IMR-90 (cell line): ENCODE data around the gene ZNF625. TPM values are rescaled to one million over a fixed set of nuclear protein-coding genes. Genes with fewer than 3 reads are reported as not detected.

Source experiments
- ATAC-seq: fragments of 200-7000 bp; cut with Tn5 transposase; 2 replicates; pipeline ENCODE4 v1.9.1; 2020; ENCODE audit warnings: low read depth, mild to moderate bottlenecking, moderate library complexity
- BruUV-seq: library from RNA; stranded (reverse); fragments of 400-500 nt; replicated peaks from 2 replicates; lab custom pipeline; 2021; lab: Mats Ljungman, UMichigan
- CTCF ChIA-PET: fragments of 300-600 bp; formaldehyde crosslinking; extraction: SDS; loops from one replicate; lab custom pipeline; 2021; ENCODE audit warnings: antibody characterized with exemption; lab: Yijun Ruan, JAX
- POLR2A ChIA-PET: fragments of 300-600 bp; sonication (Branson Sonifier 250); formaldehyde crosslinking; loops from one replicate; lab custom pipeline; 2022; ENCODE audit warnings: antibody characterized with exemption; ENCODE audit not compliant: unreplicated experiment; lab: Charles Lee
- DNase-seq: peaks from one replicate; pipeline ENCODE4 v3.0.0; 2013
- H2AFZ ChIP-seq: replicated peaks from 2 replicates; pipeline ENCODE3; 2013; ENCODE audit warnings: low read length, mild to moderate bottlenecking; ENCODE audit not compliant: poor library complexity
- H2AK5ac ChIP-seq: 2 replicates; pipeline ENCODE4 v1.6.1; 2013; ENCODE audit warnings: low read depth, low read length, inconsistent platforms
- H2AK9ac ChIP-seq: replicated peaks from 2 replicates; pipeline ENCODE3; 2013; ENCODE audit warnings: mild to moderate bottlenecking, low read depth, low read length, moderate library complexity; ENCODE audit not compliant: poor library complexity
- H2BK120ac ChIP-seq: 2 replicates; pipeline ENCODE4 v1.6.1; 2013; ENCODE audit warnings: low read depth, low read length, inconsistent platforms
- H2BK15ac ChIP-seq: 3 replicates; pipeline ENCODE4 v1.6.1; 2013; ENCODE audit warnings: low read depth, low read length, inconsistent platforms
- H2BK20ac ChIP-seq: 2 replicates; pipeline ENCODE4 v1.6.1; 2013; ENCODE audit warnings: low read depth, mild to moderate bottlenecking, inconsistent platforms, low read length, moderate library complexity
- H2BK5ac ChIP-seq: 2 replicates; pipeline ENCODE4 v1.6.1; 2013; ENCODE audit warnings: mild to moderate bottlenecking, low read depth, low read length, inconsistent platforms; ENCODE audit not compliant: poor library complexity, severe bottlenecking
- H3K14ac ChIP-seq: replicated peaks from 2 replicates; pipeline ENCODE4 v1.6.1; 2013; ENCODE audit warnings: low read depth, low read length, inconsistent platforms
- H3K18ac ChIP-seq: 2 replicates; pipeline ENCODE4 v1.6.1; 2013; ENCODE audit warnings: low read depth, low read length, control low read depth
- H3K23ac ChIP-seq: 2 replicates; pipeline ENCODE4 v1.6.1; 2013; ENCODE audit warnings: low read depth, low read length, inconsistent platforms
- H3K27ac ChIP-seq: 2 replicates; pipeline ENCODE4 v1.5.1; 2013; ENCODE audit warnings: mild to moderate bottlenecking, control low read depth, low read length; ENCODE audit not compliant: insufficient read depth
- H3K27me3 ChIP-seq: 2 replicates; pipeline ENCODE4 v1.6.1; 2013; ENCODE audit warnings: low read length; ENCODE audit not compliant: control insufficient read depth, insufficient read depth
- H3K36me3 ChIP-seq: 2 replicates; pipeline ENCODE4 v1.6.1; 2013; ENCODE audit warnings: low read length, mixed read lengths; ENCODE audit not compliant: control insufficient read depth, insufficient read depth
- H3K4ac ChIP-seq: 2 replicates; pipeline ENCODE4 v1.6.1; 2013; ENCODE audit warnings: low read depth, low read length, inconsistent platforms
- H3K4me1 ChIP-seq: 2 replicates; pipeline ENCODE4 v1.6.1; 2013; ENCODE audit warnings: low read length, mixed read lengths; ENCODE audit not compliant: control insufficient read depth, insufficient read depth
- H3K4me2 ChIP-seq: 2 replicates; pipeline ENCODE4 v1.6.1; 2013; ENCODE audit warnings: low read depth, mild to moderate bottlenecking, control low read depth, low read length, moderate library complexity
- H3K4me3 ChIP-seq: 2 replicates; pipeline ENCODE4 v1.5.1; 2013; ENCODE audit warnings: low read depth, mild to moderate bottlenecking, control low read depth, low read length, moderate library complexity; ENCODE audit not compliant: insufficient read depth
- H3K56ac ChIP-seq: 2 replicates; pipeline ENCODE4 v1.6.1; 2013; ENCODE audit warnings: low read length, inconsistent platforms; ENCODE audit not compliant: insufficient read depth; ENCODE audit errors: extremely low read depth
- H3K79me1 ChIP-seq, 2 experiments: 2 replicates each; pipeline ENCODE4 v1.6.1; 2013; ENCODE audit warnings: low read length in 2 of 2, inconsistent platforms in 1 of 2, low read depth in 1 of 2
- H3K9ac ChIP-seq: 2 replicates; pipeline ENCODE4 v1.6.1; 2013; ENCODE audit warnings: low read depth, low read length, control low read depth
- H3K9me1 ChIP-seq: 2 replicates; pipeline ENCODE4 v1.6.1; 2013; ENCODE audit warnings: low read length, inconsistent platforms; ENCODE audit not compliant: insufficient read depth
- H3K9me3 ChIP-seq: 2 replicates; pipeline ENCODE4 v1.6.1; 2013; ENCODE audit warnings: low read length; ENCODE audit not compliant: control insufficient read depth, insufficient read depth
- H4K20me1 ChIP-seq: 2 replicates; pipeline ENCODE4 v1.6.1; 2013; ENCODE audit warnings: low read length, inconsistent platforms; ENCODE audit not compliant: insufficient read depth
- H4K5ac ChIP-seq: 2 replicates; pipeline ENCODE4 v1.6.1; 2013; ENCODE audit warnings: mild to moderate bottlenecking, low read depth, low read length, control low read depth
- H4K8ac ChIP-seq, 2 experiments: 2 replicates each; pipeline ENCODE4 v1.6.1; 2013; ENCODE audit warnings: low read depth in 2 of 2, low read length in 2 of 2, control low read depth in 1 of 2, inconsistent platforms in 1 of 2
- H4K91ac ChIP-seq: 2 replicates; pipeline ENCODE4 v1.6.1; 2013; ENCODE audit warnings: low read depth, low read length, inconsistent platforms; ENCODE audit not compliant: insufficient read depth
- BHLHE40 ChIP-seq: fragments of 150-350 bp; IDR thresholded peaks from 2 replicates; pipeline ENCODE4 v1.6.1; 2016; ENCODE audit warnings: mild to moderate bottlenecking, low read depth, low read length
- CEBPB ChIP-seq: IDR thresholded peaks from 2 replicates; pipeline ENCODE4 v1.6.1; 2012; ENCODE audit warnings: low read depth, low read length, improper control_type of control experiment
- CHD1 ChIP-seq: IDR thresholded peaks from 2 replicates; pipeline ENCODE4 v1.6.1; 2012; ENCODE audit warnings: low read depth, low read length, improper control_type of control experiment
- FOS ChIP-seq: fragments of 150-350 bp; IDR thresholded peaks from 2 replicates; pipeline ENCODE4 v1.6.1; 2016; ENCODE audit warnings: low read depth, low read length
- MAZ ChIP-seq: IDR thresholded peaks from 2 replicates; pipeline ENCODE4 v1.6.1; 2012; ENCODE audit warnings: low read depth, mild to moderate bottlenecking, low read length, improper control_type of control experiment, moderate library complexity, borderline replicate concordance
- MXI1 ChIP-seq: IDR thresholded peaks from 2 replicates; pipeline ENCODE4 v1.6.1; 2012; ENCODE audit warnings: low read depth, mild to moderate bottlenecking, low read length, moderate library complexity, borderline replicate concordance
- NFE2L2 ChIP-seq: fragments of 150-350 bp; IDR thresholded peaks from 2 replicates; pipeline ENCODE4 v1.6.1; 2016; ENCODE audit warnings: low read depth, mild to moderate bottlenecking, low read length
- RAD21 ChIP-seq: IDR thresholded peaks from 2 replicates; pipeline ENCODE4 v1.6.1; 2012; ENCODE audit warnings: low read length, improper control_type of control experiment
- RCOR1 ChIP-seq: IDR thresholded peaks from 2 replicates; pipeline ENCODE4 v1.6.1; 2012; ENCODE audit warnings: mild to moderate bottlenecking, low read length, improper control_type of control experiment; ENCODE audit not compliant: insufficient replicate concordance
- RFX5 ChIP-seq: IDR thresholded peaks from 2 replicates; pipeline ENCODE4 v1.8.0; 2012; ENCODE audit warnings: low read depth, mild to moderate bottlenecking, low read length, moderate library complexity
- SMC3 ChIP-seq: fragments of 150-350 bp; IDR thresholded peaks from 2 replicates; pipeline ENCODE4 v1.6.1; 2016; ENCODE audit warnings: low read depth, mild to moderate bottlenecking, antibody characterized with exemption, low read length, moderate library complexity
- WGBS, 2 experiments: methylation state at CpG; one replicate each; pipeline versions ENCODE4 v1.1.5 to v1.1.7; 2013; ENCODE audit warnings: missing lambda C conversion rate in 2 of 2; ENCODE audit not compliant: insufficient read length in 1 of 2; ENCODE audit errors: extremely low coverage in 2 of 2; 5-methylcytosine and 5-hydroxymethylcytosine counted together
- dilution Hi-C: fragments of 300-500 bp; cut with HindIII; formaldehyde crosslinking; loops from one replicate; pipeline ENCODE4 v1.14.3; 2018; ENCODE audit warnings: low sequenced_read_pairs; ENCODE audit not compliant: unreplicated experiment
- in situ Hi-C: fragments of 300-500 bp; cut with MboI; formaldehyde crosslinking; loops from 3 replicates; pipeline ENCODE4 v1.14.3; 2019; ENCODE audit warnings: low sequenced_read_pairs, inconsistent platforms, mixed read lengths
- intact Hi-C: fragments of 100-400 bp; cut with micrococcal nuclease; formaldehyde crosslinking; loops from 2 replicates; pipeline ENCODE4 v1.10.0; 2022
- polyA plus RNA-seq, 3 experiments: library from polyadenylated mRNA; depleted of rRNA; stranded (reverse); fragments of >200 nt; gene quantifications; 2 replicates each; pipeline ENCODE4 v1.2.3, GENCODE V29; 2012; ENCODE audit warnings: low replicate concordance in 1 of 3
- total RNA-seq: library from RNA; depleted of rRNA; stranded (reverse); fragments of >200 nt; gene quantifications from 2 replicates; pipeline ENCODE4 v1.2.3, GENCODE V29; 2012
- TF ChIP-seq, protein P1 (sequence below): conservative IDR thresholded peaks from 2 replicates; pipeline ENCODE4 v1.5.1; 2012; ENCODE audit warnings: mild to moderate bottlenecking, low read depth, low read length, improper control_type of control experiment
- TF ChIP-seq, protein P2 (sequence below): fragments of 150-350 bp; IDR thresholded peaks from 2 replicates; pipeline ENCODE4 v1.6.1; 2016; ENCODE audit warnings: low read depth, mild to moderate bottlenecking, low read length, moderate library complexity, borderline replicate concordance
- TF ChIP-seq, protein P3 (sequence below): fragments of 150-350 bp; IDR thresholded peaks from 2 replicates; pipeline ENCODE4 v1.6.1; 2017; ENCODE audit warnings: mild to moderate bottlenecking, antibody characterized with exemption, low read length, low read depth

ZNF625 gene
- total and polyA plus RNA-seq, 2 of the 4 experiments (the other 2 are of a cell fraction), result 2.5 to 16.7 TPM

DNA sequence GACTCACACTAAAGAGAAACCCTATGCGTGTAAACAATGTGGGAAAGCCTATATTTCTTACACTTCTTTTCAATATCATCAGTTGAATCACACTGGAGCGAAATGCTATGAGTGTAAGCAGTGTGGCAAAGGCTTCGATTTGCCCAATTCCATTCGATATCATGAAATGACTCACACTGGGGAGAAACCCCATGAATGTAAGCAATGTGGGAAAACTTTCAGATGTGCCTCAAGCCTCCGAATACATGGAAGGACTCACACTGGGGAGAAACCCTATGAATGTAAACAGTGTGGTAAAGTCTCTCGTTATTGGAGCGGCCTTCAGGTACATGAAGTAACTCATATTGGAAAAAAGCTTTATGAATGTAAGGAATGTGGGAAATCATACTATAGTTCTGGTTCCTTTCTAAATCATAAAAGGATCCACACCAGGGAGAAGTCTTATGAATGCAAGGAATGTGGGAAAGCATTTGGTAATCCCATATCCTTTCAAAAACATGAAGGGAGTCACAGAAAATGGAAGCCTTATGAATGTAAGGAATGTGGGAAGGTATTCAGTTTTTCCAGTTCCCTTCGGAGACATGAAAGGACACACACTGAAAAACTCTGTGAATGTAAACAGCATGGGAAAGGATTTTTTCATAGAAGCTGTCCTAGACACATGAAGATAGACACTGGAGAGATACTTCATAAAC lies 44.4 kb downstream of the ZNF625 start:
- DNase-seq, result no peak
- Histone ChIP-seq H2BK20ac (no peak overlapping the region), H3K4ac (no peak overlapping the region), H3K56ac (no peak overlapping the region), H2AK5ac (no peak overlapping the region), H4K8ac (no peak overlapping the region), H3K27me3 (no peaks in the 10 kb centered on the region), H2BK15ac (no peak overlapping the region), H3K27ac (no peak overlapping the region), H4K91ac (no peak overlapping the region), H3K9ac (no peak overlapping the region), H2BK5ac (no peak overlapping the region), H3K9me3 (peaks cover 36% of the 10 kb centered on the region), H3K9me1 (no peaks in the 10 kb centered on the region), H3K18ac (no peak overlapping the region), H2AK9ac (no peak overlapping the region), H4K20me1 (no peaks in the 10 kb centered on the region), H3K4me2 (no peak overlapping the region), H3K4me1 (no peaks in the 10 kb centered on the region), H3K36me3 (peaks cover 19% of the 10 kb centered on the region), H3K14ac (no peak overlapping the region), H3K23ac (no peak overlapping the region), H2AFZ (no peak overlapping the region), H3K4me3 (no peak overlapping the region), H4K5ac (no peak overlapping the region), H2BK120ac (no peak overlapping the region), H3K79me1 (peaks cover 0 to 8% of the 10 kb centered on the region in 2 experiments; a peak in 1 of 4 replicates)
- CTCF ChIA-PET, result no interaction called here
- in situ Hi-C loops, result no loop called here
- TF ChIP-seq CHD1 (no peak), FOS (no peak), RCOR1 (no peak), NFE2L2 (no peak), SMC3 (no peak), MAZ (no peak), RFX5 (no peak), BHLHE40 (no peak), CEBPB (no peak), MXI1 (no peak), RAD21 (no peak)
- TF ChIP-seq, protein P1, sequence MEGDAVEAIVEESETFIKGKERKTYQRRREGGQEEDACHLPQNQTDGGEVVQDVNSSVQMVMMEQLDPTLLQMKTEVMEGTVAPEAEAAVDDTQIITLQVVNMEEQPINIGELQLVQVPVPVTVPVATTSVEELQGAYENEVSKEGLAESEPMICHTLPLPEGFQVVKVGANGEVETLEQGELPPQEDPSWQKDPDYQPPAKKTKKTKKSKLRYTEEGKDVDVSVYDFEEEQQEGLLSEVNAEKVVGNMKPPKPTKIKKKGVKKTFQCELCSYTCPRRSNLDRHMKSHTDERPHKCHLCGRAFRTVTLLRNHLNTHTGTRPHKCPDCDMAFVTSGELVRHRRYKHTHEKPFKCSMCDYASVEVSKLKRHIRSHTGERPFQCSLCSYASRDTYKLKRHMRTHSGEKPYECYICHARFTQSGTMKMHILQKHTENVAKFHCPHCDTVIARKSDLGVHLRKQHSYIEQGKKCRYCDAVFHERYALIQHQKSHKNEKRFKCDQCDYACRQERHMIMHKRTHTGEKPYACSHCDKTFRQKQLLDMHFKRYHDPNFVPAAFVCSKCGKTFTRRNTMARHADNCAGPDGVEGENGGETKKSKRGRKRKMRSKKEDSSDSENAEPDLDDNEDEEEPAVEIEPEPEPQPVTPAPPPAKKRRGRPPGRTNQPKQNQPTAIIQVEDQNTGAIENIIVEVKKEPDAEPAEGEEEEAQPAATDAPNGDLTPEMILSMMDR, result no peak
- TF ChIP-seq, protein P2, sequence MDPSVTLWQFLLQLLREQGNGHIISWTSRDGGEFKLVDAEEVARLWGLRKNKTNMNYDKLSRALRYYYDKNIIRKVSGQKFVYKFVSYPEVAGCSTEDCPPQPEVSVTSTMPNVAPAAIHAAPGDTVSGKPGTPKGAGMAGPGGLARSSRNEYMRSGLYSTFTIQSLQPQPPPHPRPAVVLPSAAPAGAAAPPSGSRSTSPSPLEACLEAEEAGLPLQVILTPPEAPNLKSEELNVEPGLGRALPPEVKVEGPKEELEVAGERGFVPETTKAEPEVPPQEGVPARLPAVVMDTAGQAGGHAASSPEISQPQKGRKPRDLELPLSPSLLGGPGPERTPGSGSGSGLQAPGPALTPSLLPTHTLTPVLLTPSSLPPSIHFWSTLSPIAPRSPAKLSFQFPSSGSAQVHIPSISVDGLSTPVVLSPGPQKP, result no peak
- TF ChIP-seq, protein P3, sequence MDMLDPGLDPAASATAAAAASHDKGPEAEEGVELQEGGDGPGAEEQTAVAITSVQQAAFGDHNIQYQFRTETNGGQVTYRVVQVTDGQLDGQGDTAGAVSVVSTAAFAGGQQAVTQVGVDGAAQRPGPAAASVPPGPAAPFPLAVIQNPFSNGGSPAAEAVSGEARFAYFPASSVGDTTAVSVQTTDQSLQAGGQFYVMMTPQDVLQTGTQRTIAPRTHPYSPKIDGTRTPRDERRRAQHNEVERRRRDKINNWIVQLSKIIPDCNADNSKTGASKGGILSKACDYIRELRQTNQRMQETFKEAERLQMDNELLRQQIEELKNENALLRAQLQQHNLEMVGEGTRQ, result no peak
- intact Hi-C loops, result no loop called here
- no TSS peak for BruUV-seq
- POLR2A ChIA-PET, result no interaction called here
- dilution Hi-C loops, result no loop called here
- ATAC-seq, result no peak
- 100% methylated on average over 2 of the region's 8 CpGs; no CpG with 5 or more reads in 1 of the 2 experiments for WGBS, 2 experiments
